GM21576 (cell line): ENCODE data around the gene HS3ST5.
"Not testable (repeated sequence)": the region's sequence is repeated elsewhere in the genome, so short reads cannot be mapped to it uniquely, and the experiment has no call there.

Experiments
- ATAC-seq: cut with Tn5 transposase; IDR thresholded peaks from one replicate; pipeline ENCODE4 v1.9.1; 2021; ENCODE audit warnings: mild to moderate bottlenecking, moderate library complexity; ENCODE audit not compliant: unreplicated experiment

Gene HS3ST5

GRCh38 chr6:114280239-114280982, 62.4 kb downstream of the HS3ST5 start:
- no peak for ATAC-seq

- no peak for ATAC-seq
These were observed 65.6 kb downstream of the HS3ST5 start for GRCh38 chr6:114277220-114277619.

GRCh38 chr6:114276783-114277182, 66.0 kb downstream of the HS3ST5 start:
- ATAC-seq: no peak

- no peak for ATAC-seq
These were observed 68.0 kb downstream of the HS3ST5 start for GRCh38 chr6:114274836-114275235.

- no peak for ATAC-seq
These were observed 70.2 kb downstream of the HS3ST5 start for GRCh38 chr6:114272582-114272981.

- no peak for ATAC-seq
These were observed 71.4 kb downstream of the HS3ST5 start for GRCh38 chr6:114271405-114271804.

GRCh38 chr6:114267897-114268296, 74.9 kb downstream of the HS3ST5 start:
- ATAC-seq: no peak

GRCh38 chr6:114260810-114261209, 82.0 kb downstream of the HS3ST5 start:
- no peak for ATAC-seq

- no peak for ATAC-seq
These were observed 84.4 kb downstream of the HS3ST5 start for GRCh38 chr6:114258376-114258775.

GRCh38 chr6:114253431-114253830, 89.4 kb downstream of the HS3ST5 start:
- ATAC-seq: no peak

GRCh38 chr6:114249522-114249921, 93.3 kb downstream of the HS3ST5 start:
- ATAC-seq: no peak

GRCh38 chr6:114247101-114247500, 95.7 kb downstream of the HS3ST5 start:
- ATAC-seq: no peak

GRCh38 chr6:114240796-114241195, 102.0 kb downstream of the HS3ST5 start:
- no peak for ATAC-seq

- no peak for ATAC-seq
These were observed 114.1 kb downstream of the HS3ST5 start for GRCh38 chr6:114228675-114229074.

- ATAC-seq: no peak
These were observed 114.8 kb downstream of the HS3ST5 start for GRCh38 chr6:114227944-114228468.

- ATAC-seq: no peak
These were observed 122.6 kb downstream of the HS3ST5 start for GRCh38 chr6:114220241-114220640.

GRCh38 chr6:114218437-114219340, 124.1 kb downstream of the HS3ST5 start:
- no peak for ATAC-seq

GRCh38 chr6:114217996-114218395, 124.8 kb downstream of the HS3ST5 start:
- not testable (repeated sequence) for ATAC-seq

GRCh38 chr6:114216789-114217467, 125.9 kb downstream of the HS3ST5 start:
- ATAC-seq: no peak

- ATAC-seq: no peak
These were observed 132.4 kb downstream of the HS3ST5 start for GRCh38 chr6:114210467-114210866.

GRCh38 chr6:114203460-114203859, 139.4 kb downstream of the HS3ST5 start:
- ATAC-seq: no peak
